Jurkat, Clone E6-1 (cell line): Measurements from ENCODE around the gene EHD2.

Experiments
- DNase-seq: peaks from one replicate; pipeline ENCODE4 v3.0.0-alpha.2; 2011; ENCODE audit warnings: low read depth, low spot score
- H3K4me3 ChIP-seq: 2 replicates; pipeline ENCODE4 v1.5.1; 2011; ENCODE audit warnings: mild to moderate bottlenecking, low read length, control low read depth, moderate library complexity

Gene EHD2

GRCh38 chr19:47686679-47687450, 26.4 kb upstream of the EHD2 start:
- H3K4me3 ChIP-seq: no peak overlapping the region
- no peak for DNase-seq

DNA sequence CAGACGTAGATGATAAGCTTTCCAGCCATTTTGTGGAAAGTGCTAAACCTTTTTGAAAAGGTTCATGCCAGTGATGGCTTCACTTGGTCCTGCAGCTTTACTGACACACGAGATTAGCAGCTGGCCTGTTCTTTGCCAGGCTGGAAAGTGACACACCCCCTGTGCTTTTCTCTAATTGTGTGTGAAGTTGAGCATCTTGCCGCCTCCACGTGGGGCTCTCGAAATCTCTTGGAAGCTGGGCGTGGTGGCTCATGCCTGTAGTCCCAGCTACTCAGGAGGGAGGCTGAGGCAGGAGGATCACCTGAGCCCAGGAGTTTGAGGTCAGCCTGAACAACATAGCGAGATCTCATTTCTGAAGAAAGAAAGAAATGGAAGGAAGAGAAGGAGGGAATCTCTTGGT, 25.3 kb upstream of the EHD2 start:
- no peak overlapping the region for H3K4me3 ChIP-seq
- DNase-seq: no peak

- H3K4me3 ChIP-seq: no peak overlapping the region
- DNase-seq: no peak
Observed at GRCh38 chr19:47691090-47691489, 22.1 kb upstream of the EHD2 start.

GRCh38 chr19:47691782-47692181, 21.4 kb upstream of the EHD2 start:
- no peak overlapping the region for H3K4me3 ChIP-seq
- no peak for DNase-seq

DNA sequence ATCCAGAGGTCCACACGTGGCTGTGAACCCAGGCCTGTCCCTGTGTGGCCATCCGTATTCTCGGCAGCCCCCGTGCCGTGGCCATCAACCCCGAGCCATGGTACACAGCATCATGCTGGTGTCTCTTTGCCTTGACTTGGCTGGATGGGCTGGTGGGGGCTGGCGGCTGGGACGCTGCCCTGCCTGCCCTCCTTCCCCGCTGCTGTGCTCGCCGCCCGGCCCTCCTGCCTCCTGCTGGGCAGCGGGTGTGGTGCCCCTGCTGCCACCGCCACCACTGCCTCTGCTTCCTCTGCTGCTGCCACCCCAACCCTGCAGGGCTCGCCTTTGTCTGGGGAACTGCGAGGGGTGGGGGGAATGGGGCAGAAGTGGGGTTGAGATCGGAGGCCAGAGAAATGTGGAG, 19.7 kb upstream of the EHD2 start:
- DNase-seq: no peak
- H3K4me3 ChIP-seq: no peak overlapping the region

DNA sequence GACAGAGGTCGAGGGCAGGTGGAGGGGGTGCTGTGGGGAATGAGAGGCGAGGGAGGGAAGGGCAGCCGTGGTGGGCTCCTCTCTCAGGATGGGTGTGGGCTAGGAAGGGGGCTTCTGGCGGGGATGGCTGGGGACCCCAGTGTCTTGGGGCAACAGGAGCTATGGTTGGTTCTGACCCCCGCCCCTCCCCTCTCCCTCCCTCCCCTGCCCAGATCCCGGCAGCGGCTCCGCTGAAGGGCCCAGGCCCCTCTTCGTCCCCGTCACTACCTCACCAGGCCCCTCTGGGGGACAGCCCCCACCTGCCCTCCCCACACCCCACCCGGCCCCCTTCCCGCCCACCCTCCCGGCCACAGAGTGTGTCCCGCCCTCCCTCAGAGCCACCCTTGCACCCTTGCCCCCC, 19.3 kb upstream of the EHD2 start:
- no peak for DNase-seq
- no peak overlapping the region for H3K4me3 ChIP-seq

- DNase-seq: no peak
- no peak overlapping the region for H3K4me3 ChIP-seq
Observed at GRCh38 chr19:47694466-47695273, 18.6 kb upstream of the EHD2 start.

GRCh38 chr19:47695533-47696262, 17.5 kb upstream of the EHD2 start:
- no peak overlapping the region for H3K4me3 ChIP-seq
- no peak for DNase-seq

DNA sequence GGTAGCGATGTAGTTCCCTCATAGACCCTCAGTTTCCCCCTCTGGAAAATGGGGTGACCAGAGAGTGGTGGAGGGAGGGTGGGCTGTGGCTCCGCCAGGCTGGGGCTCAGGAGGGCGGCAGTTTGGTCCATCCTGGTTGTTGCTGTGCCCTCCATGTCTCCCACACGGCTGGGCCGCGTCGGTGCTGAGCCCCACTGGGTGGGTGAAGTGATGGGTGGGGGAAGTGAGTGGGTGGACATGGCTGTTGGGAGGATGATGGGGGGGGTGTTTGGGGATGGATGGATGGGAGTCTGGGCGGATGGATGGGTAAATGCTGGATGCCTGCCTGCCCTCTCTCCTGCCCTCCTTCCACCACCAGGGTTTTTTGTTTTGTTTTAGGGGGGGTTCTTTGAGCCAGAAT, 16.6 kb upstream of the EHD2 start:
- H3K4me3 ChIP-seq: no peak overlapping the region
- no peak for DNase-seq

- peak; percentile 58 for DNase-seq
- no peak overlapping the region for H3K4me3 ChIP-seq
Observed at GRCh38 chr19:47697863-47698609, 15.2 kb upstream of the EHD2 start.

GRCh38 chr19:47698631-47699359, 14.4 kb upstream of the EHD2 start:
- no peak for DNase-seq
- H3K4me3 ChIP-seq: no peak overlapping the region

DNA sequence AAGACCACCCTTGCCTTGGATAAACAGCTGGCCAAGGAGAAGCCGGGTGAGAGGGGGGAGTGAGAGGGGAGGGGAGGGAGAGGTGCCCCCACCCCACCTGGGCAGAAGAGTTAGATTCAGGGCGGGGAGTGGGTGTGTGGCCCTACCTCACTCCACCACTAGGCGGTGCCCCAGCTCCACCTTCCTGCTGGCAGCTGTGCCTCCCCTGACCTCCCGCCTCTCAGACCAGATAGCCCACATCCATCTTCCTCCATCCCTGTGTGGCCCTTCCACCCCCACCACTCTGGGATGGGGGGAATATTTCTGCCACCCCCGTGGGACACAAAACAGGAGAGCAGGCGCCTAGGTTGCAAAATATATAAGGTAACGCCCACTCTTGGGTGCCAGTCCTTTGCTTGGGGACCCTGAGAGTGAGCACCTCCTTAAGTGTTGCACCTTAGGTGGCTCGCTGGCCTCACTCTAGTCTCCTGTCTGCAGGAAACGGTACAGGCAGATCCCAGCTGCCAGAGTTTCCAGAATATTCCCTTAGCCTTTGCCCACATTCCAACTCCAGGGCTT, 13.8 kb upstream of the EHD2 start:
- no peak overlapping the region for H3K4me3 ChIP-seq
- DNase-seq: no peak

DNA sequence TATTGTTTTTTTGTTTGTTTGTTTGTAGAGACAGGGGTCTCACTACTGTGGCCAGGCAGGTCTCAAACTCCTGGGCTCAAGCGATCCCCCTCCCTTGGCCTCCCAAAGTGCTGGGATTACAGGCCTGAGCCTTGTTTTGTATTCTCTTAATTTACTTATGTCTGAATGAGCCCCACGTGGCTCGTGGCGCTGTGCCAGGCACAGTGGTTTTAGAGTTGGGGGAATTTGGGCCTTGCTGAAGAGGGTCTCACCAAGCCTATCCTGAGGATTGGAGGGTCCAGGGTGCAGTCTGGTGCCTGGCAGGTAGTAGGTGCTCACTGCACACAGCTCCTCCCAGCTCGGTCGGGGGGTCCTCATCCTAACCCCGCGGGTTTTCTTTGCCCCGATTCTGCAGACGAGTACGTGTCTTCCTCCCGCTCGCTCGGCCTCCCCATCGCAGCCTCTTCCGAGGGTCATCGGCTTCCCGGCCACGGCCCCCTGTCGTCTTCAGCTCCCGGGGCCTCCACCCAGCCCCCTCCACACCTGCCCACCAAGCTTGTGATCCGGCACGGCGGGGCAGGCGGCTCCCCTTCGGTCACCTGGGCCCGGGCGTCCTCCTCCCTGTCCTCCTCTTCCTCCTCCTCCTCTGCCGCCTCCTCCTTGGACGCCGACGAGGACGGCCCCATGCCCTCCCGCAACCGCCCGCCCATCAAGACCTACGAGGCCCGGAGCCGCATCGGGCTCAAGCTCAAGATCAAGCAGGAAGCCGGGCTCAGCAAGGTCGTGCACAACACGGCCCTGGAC, 12.1 kb upstream of the EHD2 start:
- H3K4me3 ChIP-seq: no peak overlapping the region
- DNase-seq: no peak

DNA sequence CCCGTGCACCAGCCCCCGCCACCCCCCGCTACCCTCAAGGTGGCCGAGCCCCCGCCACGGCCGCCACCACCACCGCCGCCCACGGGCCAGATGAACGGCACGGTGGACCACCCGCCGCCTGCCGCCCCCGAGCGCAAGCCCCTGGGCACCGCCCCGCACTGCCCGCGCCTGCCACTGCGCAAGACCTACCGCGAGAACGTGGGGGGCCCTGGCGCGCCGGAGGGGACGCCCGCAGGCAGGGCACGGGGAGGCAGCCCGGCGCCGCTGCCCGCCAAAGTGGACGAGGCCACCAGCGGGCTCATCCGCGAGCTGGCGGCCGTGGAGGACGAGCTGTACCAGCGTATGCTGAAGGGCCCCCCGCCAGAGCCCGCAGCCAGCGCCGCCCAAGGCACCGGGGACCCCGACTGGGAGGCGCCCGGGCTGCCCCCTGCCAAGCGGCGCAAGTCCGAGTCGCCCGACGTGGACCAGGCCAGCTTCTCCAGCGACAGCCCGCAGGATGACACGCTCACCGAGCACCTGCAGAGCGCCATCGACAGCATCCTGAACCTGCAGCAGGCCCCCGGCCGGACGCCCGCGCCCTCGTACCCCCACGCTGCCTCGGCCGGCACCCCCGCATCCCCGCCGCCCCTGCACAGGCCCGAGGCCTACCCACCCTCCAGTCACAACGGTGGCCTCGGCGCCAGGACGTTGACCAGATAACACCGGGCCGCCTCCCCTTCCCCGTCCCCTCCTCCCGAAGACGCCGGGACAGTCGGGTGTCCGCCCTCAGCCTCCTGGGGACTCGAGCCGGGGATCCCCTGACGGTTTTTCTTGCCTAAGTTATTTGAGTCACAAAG, 11.3 kb upstream of the EHD2 start:
- DNase-seq: no peak
- no peak overlapping the region for H3K4me3 ChIP-seq

DNA sequence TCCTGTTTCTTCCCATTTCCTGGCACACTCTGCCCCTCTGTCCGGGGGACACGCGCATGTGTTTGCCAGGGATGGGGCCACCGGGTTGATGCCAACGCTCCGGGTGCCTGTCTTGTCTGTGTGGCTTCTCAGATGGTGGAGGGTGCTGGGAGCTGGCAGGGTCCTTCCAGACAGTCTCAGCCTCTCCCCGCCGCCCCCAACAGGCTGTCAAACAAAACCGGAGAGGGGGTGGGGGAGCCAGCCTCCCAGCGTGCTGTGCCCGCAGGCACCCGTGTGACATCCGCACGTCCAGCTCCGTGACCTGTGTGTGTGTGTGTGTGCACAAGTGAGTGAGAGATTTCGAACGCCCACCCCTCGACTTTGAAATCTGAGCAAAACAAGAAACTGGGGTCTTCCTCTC, 10.6 kb upstream of the EHD2 start:
- no peak for DNase-seq

DNA sequence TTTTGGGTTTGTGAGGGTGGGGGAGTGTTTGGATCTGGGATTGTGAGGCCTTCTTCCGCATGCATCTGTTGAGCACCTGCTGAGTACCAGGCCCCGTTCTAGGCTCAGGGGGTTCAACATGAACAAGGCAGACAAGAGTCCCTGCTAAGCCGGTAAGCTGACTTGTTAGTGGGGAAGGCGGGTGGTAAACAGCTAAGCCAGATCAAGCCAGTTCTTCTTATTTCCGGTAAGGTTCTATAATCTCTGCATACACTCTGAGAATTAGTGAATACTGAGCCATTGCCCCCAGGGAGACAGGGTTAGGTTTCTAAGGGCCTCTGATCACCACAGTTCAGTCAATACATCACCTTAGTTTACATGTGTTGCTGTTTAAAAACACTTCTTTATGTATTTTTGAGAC, 9.9 kb upstream of the EHD2 start:
- no peak for DNase-seq
- no peak overlapping the region for H3K4me3 ChIP-seq

More for the DNA sequence above, 10.6 kb upstream of the EHD2 start:
- H3K4me3 ChIP-seq: no peak overlapping the region

GRCh38 chr19:47704024-47704423, 9.2 kb upstream of the EHD2 start:
- H3K4me3 ChIP-seq: no peak overlapping the region
- DNase-seq: no peak
